GM19099 (cell line): ENCODE data around the gene KLHL36.

Experiments used
- POLR2A ChIP-seq: IDR thresholded peaks from 3 replicates; pipeline ENCODE4 v1.6.1; 2011; ENCODE audit warnings: low read depth; ENCODE audit not compliant: insufficient read length; ENCODE audit errors: extremely low read depth

KLHL36 gene

GRCh38 chr16:84692451-84693214 is 44.3 kb downstream of the KLHL36 start:
- TF ChIP-seq POLR2A, result no peak

- no peak for TF ChIP-seq POLR2A
Observed at GRCh38 chr16:84694980-84695379, 46.7 kb downstream of the KLHL36 start.

DNA sequence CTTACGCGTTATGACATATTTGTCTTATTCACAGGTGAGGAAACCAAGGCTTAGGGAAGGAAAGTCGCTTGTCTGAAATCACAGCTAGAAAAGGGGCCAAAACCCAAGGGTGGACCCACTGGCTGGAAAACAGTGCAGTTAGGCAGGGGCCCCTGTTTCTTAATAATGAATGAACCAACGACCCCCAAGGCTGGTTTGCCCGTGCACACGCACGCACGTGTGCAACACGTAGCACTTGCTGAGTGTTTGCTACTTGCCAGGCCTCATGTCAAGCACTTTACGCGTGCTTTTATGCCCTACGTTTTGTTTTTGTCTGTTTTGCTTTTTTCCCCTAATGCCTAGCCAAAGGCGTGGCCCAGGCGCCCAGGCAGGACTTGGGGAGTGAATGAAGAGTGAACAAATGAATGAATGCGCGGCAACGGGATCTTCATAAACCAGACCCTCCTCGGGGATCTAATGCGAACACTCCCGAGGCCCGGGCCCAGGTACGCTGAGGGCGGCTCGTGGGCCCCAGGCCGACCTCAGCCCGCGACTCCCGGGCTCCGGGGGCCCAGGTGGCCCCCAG is 50.9 kb downstream of the KLHL36 start:
- no peak for TF ChIP-seq POLR2A

DNA sequence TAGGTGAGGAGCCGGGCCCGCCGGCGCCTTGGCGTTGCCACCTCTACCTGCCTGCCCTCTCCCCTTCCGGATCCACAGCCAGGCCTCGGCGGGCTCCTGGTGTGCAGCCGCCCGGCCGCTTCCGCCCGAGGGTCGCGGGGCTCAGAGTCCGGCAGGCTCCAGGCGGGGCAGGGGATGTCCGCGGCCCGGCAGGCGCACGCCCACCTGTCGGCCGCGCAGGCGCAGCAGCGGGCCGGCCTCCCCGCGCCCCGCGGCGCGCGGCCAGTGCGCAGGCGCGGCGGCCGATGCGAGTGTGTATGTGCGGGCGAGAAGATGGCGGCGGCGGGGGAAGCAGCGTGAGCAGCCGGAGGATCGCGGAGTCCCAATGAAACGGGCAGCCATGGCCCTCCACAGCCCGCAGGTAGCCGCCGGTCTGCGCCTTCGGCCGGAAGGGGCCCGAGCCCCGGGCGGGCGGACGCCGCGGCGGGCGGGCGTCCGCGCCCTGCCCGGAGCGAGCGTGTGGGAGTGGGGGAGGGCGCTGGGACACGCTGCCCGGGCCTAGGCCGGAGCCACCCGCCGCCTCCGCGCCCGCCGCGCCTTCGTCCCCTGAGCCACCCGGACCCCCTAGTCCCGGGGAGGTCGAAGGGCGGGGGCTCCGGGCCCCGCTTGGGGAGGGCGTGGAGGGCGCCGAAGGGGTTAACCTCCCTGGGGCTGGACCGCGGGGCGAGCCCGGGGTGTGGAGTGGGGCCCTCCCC is 51.6 kb downstream of the KLHL36 start, which contains the start of gene USP10:
USP10 (plus strand) TSS at position 289 of the 734 bp plus-strand sequence; CDS start at position 380, 91 bp downstream.
- peak; percentile 86 for TF ChIP-seq POLR2A

- no peak for TF ChIP-seq POLR2A
Observed at GRCh38 chr16:84700446-84701300, 52.4 kb downstream of the KLHL36 start.

DNA sequence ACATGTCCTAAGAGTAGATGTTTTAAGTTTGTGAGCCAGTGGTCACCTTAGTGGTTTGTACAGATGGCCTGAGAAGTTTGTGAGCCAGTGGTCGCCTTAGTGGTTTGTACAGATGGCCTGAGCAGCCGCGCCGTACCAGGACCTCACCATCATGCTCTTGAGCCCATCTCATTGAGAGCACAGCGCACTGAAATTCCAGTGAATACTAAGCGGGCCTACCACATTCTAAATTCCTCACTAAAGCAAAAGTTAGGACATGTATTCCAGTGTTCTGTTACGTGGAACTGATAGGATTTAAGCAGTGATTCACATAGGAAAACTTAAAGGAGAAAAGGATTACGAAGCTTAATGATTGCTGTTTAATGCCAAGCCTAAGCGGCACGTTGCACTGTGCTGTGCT is 55.4 kb downstream of the KLHL36 start:
- TF ChIP-seq POLR2A, result no peak

DNA sequence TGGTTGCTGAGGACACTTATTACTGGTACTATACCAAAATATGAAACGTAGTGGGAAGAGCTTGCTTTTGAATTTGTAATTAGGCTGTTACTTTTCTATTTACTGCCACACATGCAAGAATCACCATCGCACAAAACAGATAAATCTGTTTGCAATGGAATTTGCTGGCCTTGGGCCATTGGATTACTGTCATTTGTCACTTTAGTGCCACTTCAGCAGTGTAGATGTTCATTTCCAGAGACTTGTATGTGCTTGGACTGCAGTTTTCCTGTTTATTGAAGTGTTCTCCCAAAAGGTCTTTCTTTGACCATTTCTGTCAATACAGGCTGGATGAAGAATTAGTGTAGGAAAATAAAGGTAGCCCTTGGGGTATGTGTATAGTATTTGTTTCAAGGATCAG is 55.9 kb downstream of the KLHL36 start:
- TF ChIP-seq POLR2A, result no peak

DNA sequence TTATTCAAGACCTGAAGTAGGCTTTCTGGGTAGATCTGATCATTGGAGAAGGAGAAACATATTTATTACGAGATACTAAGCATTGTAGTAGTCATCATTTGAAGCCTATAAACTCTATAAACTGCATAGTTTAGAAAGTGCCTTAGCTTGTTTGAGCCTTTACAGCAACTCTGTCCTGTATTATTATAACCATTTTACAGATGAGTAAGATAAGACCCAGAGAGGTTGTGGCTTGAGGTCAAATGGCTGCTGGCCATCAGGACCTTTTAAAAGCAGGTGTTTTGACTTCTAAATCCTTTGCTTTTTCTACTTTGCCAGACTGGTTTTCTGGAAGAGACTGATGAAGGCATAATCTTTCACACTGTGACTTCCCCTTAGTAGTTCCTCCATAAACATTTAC is 58.5 kb downstream of the KLHL36 start:
- TF ChIP-seq POLR2A, result no peak

- no peak for TF ChIP-seq POLR2A
Observed at GRCh38 chr16:84709609-84710008, 61.3 kb downstream of the KLHL36 start.

- no peak for TF ChIP-seq POLR2A
Observed at GRCh38 chr16:84710686-84711085, 62.4 kb downstream of the KLHL36 start.
